GM12878 (cell line): ENCODE measurements around the gene CFAP90.

Experiments
- TAF1 ChIP-seq: IDR thresholded peaks from 2 replicates; pipeline ENCODE4 v1.6.1; 2011; ENCODE audit warnings: mild to moderate bottlenecking, low read depth, low read length, borderline replicate concordance
- ZSCAN29 ChIP-seq: fragments of 450-650 bp; IDR thresholded peaks from 2 replicates; pipeline ENCODE4 v1.6.1; 2017; ENCODE audit warnings: mild to moderate bottlenecking, moderate library complexity
- TF ChIP-seq, protein P1 (sequence below): IDR thresholded peaks from 2 replicates; pipeline ENCODE4 v1.6.1; 2012; ENCODE audit warnings: low read depth, low read length, improper control_type of control experiment

DNA sequence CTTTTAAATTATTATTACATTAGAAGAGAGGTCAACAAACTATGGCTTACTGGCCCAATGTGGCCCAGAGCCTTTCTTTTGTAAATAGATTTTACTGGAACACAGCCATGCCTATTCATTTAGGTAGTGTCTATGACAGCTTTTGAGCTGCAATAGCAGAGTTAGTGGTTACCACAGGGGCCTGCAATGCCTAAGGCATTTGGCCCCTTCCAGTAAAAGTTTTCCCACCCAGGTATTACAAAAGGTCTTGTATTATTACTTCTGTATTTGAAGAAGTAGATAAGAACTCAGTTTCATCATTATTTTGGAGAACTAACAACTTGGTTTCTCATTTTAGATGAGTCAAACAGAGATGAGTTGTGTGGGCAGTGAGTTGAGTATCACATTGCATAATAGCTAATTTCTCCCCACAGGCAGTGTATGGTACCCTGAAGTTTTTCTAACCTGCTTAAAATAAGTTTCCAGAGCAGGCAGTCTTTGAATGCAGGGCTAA, 27.5 kb upstream of the CFAP90 start:
- TF ChIP-seq TAF1 (no peak), ZSCAN29 (no peak)
- TF ChIP-seq, protein P1, sequence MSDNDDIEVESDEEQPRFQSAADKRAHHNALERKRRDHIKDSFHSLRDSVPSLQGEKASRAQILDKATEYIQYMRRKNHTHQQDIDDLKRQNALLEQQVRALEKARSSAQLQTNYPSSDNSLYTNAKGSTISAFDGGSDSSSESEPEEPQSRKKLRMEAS, result no peak
